NCI-H2227 treated with DMSO at 0.1 percent for 48 hours (cell line): Measurements from ENCODE around the gene SLC39A9.
"Not testable (repeated sequence)": the region's sequence is repeated elsewhere in the genome, so short reads cannot be mapped to it uniquely, and the experiment has no call there.

Source experiments
- DNase-seq: peaks from one replicate; lab custom pipeline; 2025; lab: John Stamatoyannopoulos, UW

SLC39A9 gene

DNA sequence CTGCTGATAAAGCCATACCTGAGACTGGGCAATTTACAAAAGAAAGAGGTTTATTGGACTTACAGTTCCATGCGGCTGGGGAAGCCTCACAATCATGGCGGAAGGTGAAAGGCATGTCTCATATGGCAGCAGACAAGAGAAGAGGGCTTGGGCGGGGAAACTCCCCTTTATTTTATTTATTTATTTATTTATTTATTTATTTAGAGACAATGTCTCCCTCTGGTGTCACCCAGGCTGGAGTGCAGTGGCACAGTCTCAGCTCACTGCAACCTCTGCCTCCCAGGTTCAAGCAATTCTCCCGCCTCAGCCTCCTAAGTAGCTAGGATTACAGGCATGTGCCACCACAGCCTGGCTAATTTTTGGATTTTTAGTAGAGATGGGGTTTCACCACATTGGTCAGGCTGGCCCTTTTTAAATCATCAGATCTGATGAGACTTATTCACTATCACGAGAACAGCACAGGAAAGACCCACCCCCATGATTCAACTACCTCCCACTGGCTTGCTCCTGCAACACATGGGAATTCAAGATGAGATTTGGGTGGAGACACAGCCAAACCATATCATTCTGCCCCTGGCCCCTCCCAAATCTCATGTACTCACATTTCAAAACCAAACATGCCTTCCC is 78.4 kb downstream of the SLC39A9 start:
- not testable (repeated sequence) for DNase-seq

- DNase-seq = not testable (repeated sequence)
These were observed 79.6 kb downstream of the SLC39A9 start for GRCh38 chr14:69478055-69478454.

GRCh38 chr14:69479696-69480095 is 81.2 kb downstream of the SLC39A9 start:
- DNase-seq = no peak

- DNase-seq = no peak
These were observed 81.6 kb downstream of the SLC39A9 start for GRCh38 chr14:69480136-69480535.

GRCh38 chr14:69481815-69482568 is 83.5 kb downstream of the SLC39A9 start:
- no peak for DNase-seq

DNA sequence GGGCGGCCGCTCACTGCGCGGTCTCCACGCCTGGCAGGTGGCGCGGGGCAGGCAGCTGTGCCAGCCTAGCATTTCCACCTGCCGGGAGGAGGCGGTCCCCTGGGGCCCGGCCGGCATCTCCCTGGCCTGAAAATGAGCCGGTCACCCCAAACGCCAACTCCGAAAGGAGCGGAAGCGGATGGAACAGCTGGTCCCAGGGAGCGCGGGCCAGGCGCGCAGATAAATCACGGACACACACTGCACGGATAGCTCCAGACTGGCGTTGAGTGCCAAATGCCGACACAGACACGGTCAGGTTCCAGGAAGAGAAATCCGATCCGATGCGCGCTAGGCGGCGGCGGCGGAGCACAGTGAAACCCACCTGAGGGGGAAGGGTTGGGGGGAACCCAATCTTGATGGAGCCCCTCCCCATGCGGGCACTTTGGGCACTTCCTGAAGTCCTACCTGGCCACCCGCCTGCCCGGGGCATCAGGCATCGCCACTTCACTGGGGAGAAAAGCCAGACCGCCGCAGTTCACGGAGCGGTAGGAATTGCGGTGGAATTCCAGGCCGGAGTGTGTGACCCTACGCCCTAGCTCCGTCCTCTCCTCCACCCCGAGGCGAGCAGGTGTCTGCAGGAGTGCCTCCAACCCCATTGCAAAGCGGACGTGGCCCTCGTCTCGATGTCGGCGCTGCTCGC is 85.4 kb downstream of the SLC39A9 start:
- no peak for DNase-seq

GRCh38 chr14:69484444-69485314 is 86.2 kb downstream of the SLC39A9 start, which contains the start of gene PLEKHD1:
Gene PLEKHD1 (plus strand): TSS chr14:69484728. CDS start chr14:69484966, 238 bp downstream.
- DNase-seq = no peak

DNA sequence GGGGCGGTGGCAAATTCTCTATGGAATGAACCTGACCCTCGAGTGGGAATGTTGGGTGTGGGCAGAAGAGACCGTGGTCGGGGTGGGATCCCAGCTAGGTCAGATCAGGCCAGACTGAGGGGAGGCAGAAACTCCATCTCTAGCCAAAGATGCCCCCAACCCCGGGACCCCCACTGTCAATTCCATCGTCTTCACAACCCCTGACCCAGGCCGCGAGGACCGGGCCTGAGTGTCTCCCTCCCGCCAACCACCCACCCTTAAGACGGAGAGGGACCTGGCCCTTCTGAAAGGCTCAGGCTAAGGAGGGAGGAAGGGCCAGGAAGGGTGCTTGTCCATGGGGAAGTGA is 86.8 kb downstream of the SLC39A9 start:
- DNase-seq = no peak

DNA sequence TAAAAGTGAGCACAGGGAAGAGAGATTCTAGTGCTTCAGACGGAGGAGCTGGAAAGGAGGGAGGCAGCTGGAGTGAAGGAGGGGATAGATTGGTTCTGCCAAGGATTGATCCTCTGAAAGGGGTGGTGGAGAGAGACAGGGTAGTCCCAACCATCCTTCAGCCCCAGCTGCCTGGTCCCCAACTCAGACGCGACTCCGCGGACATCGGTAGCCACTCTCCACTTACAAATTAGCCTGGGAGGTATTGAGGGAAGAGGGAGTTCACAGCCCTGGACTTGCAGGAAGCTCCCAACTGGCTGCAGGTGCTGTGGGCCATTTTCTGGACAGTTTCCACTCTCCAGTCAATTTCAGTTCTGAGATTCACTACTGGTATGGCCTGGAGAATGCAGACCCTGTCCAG is 87.2 kb downstream of the SLC39A9 start:
- no peak for DNase-seq

- no peak for DNase-seq
These were observed 88.7 kb downstream of the SLC39A9 start for GRCh38 chr14:69487226-69487625.

- no peak for DNase-seq
These were observed 89.3 kb downstream of the SLC39A9 start for GRCh38 chr14:69487771-69488170.

DNA sequence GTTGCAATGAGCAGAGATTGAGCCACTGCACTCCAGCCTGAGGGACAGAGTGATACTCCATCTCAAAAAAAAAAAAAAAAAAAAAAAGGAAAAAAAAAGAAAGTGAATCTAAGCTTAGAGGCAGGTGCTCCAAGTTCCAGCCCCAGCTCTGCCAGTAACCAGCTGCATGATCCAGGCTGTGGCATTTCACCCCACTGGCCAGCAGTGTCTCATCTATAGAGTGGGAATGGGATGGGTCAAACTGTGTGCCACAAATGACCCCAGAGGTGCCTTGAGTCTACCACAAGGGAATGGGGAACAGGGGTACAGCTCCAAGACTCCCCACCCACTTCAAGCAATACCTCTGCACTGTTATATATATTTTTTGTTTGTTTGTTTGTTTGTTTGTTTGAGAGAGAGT is 91.0 kb downstream of the SLC39A9 start:
- no peak for DNase-seq

DNA sequence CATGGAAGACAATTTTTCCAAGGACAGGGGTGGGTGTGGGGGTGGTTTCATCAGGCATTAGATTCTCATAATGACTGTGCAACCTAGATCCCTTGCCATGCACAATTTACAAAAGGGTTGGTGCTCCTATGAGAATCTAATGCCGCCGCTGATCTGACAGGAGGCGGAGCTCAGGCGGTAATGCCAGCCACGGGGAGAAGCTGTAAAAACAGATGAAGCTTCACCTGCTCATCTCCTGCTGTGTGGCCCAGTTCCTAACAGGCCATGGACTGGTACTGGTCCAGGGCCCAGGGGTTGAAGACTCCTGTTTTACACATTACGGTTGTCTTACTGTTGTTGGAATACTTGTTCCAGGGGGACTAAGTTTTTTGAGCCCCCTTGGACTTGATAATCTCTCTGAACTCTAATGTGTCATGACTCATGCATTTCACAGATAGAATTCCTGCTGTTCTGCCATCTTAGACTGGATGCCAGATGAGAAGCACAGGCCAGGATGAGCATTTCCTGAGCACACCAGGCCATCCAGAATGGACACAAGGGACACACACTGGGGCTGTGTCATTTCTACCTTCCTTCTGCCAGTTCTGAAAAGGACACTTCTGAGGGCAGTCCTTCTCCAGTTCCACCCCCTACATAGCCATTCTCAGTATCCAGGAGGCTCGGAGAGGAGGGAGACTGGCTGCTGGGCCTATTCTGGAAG is 91.9 kb downstream of the SLC39A9 start:
- DNase-seq = no peak

GRCh38 chr14:69491193-69491592 is 92.7 kb downstream of the SLC39A9 start:
- DNase-seq = no peak

DNA sequence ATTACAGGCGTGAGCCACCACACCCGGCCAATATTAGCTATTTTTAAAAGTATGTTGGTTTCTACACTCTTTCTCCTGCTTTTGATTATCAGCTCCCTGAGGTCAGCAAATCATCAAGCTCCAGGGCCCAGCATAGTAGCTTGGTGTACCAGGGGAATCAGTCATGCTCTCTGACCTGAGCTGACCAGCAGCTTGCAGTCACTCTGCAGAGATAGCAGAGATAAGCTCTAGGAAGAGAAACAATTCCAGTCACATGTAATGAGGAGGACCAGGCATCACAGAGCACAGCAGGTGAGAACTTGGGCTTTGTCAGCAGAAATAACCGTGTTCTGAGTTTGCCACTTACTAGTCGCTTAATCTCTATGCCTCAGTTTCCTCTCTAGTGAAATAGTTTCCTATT is 94.5 kb downstream of the SLC39A9 start:
- DNase-seq = no peak

- DNase-seq = no peak
These were observed 95.3 kb downstream of the SLC39A9 start for GRCh38 chr14:69493791-69494190.

DNA sequence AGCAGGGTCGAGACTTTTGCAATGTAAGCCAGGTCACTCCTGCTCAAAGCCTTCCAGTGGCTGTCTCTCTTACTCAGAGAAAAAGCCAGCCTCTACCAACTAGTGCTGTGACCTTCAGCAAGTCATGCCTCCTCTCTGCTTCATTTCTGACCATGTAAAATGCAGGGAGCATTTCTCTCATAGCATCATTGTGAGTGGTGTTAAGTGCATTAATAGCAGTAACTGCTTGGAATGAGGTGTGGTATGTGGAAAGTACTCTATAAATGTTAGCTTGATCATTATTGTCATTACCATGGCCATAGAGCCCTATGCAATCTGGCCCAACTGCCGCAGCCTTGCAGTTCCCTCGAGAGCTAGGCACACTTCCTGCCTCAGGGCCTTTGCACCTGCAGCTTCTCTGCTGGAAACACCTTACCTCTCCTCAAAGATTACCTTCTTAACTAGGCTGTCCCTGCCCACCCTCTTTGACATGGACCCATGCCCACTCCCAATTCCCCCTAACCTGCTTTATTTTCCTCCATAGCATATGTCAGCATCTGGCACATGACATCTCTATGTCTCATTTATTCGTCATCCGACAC is 96.9 kb downstream of the SLC39A9 start:
- no peak for DNase-seq

- not testable (repeated sequence) for DNase-seq
These were observed 99.4 kb downstream of the SLC39A9 start for GRCh38 chr14:69497866-69498265.

- not testable (repeated sequence) for DNase-seq
These were observed 99.8 kb downstream of the SLC39A9 start for GRCh38 chr14:69498286-69498685.

DNA sequence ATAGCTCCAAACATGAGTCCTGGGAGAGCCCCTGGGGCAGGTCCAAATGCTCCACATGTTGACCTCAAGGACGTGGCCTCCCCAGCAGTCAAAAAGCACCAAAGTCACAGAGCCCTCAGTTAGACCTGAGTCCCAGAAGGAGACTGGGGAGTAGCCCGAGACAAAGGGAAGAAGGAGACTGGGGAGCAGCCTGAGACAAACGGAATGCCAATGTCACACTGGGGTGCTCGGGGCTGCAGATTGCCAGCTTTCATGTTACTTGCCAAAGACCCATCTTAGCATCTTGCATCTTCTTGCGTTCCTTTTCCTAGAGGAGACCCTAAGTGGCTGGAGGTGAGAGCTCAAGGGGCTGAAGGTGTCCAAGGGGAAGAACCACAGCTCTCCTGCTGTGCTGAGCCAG is 100.9 kb downstream of the SLC39A9 start:
- no peak for DNase-seq

DNA sequence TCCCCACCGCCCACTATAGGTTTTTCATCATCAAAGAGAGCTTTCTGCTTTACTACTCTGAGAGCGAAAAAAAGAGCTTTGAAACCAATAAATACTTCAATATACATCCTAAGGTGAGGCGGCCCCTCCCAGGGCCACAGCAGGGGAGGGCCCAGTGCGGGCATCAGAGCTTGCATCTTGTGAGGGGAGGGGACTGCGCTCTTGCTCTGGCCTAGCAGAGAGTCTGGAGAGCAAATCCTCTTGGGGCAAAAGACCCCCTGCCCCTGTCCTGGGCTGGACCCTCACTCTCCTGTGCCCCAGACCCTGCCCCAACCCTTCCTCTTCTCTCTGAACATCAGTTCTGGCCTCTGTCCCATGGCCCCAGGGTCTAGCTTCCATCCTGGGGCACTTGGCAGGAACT is 101.6 kb downstream of the SLC39A9 start:
- DNase-seq = no peak
